Stimulated activated CD4-positive, alpha-beta T cell treated with anti-CD3 and anti-CD28 coated beads, Interleukin-1b, Interleukin-23, amount 100 ng/mL, for 4 hours (primary cell): ENCODE measurements around the gene HOXA13.

Experiments
- DNase-seq, 2 donors: peaks; one replicate each; pipeline ENCODE4 v3.0.0-alpha.2; 2020; ENCODE audit warnings: low read depth in 2 of 2

Gene HOXA13

DNA sequence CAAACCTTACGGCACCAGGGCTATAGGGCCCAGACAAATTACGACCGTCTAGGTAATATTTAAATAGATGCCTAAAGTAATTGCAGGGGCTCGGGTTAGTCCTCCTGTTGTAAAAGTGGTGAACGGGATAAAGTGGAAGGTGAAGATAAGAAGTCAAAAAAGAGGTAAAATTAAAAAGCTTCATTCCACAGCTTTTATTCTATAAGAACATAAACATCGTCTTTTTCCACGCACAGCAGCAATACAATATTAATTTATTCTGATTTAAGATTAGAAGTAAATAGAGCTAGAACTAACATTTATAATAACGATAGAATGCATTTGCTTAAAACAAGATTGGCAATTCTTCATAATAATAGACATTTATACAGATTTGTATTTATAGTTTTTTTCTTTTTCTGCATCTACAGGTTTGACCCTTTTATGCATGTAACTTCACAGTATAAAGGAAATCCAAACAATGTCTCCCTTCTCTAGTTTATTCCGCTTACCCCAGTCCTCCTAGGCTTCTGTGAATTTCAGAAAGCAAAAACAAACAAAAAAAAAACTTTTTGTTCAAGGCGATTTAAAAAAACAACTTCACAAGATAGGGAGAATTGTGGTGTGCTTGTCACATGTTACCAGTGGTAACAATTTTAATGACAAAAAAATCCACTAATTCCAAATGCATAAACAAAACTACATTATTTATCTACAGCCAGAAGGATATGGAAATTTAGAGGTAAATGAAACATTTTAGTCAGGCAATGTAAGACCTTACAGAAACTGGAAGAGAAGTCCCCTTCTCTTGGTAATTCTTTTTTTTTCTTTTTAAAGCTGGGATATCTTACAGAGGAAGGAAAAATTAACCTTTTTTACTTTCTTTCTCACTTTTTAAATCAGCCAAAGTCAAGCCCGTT is 29.2 kb downstream of the HOXA13 start:
- no peak for DNase-seq

DNA sequence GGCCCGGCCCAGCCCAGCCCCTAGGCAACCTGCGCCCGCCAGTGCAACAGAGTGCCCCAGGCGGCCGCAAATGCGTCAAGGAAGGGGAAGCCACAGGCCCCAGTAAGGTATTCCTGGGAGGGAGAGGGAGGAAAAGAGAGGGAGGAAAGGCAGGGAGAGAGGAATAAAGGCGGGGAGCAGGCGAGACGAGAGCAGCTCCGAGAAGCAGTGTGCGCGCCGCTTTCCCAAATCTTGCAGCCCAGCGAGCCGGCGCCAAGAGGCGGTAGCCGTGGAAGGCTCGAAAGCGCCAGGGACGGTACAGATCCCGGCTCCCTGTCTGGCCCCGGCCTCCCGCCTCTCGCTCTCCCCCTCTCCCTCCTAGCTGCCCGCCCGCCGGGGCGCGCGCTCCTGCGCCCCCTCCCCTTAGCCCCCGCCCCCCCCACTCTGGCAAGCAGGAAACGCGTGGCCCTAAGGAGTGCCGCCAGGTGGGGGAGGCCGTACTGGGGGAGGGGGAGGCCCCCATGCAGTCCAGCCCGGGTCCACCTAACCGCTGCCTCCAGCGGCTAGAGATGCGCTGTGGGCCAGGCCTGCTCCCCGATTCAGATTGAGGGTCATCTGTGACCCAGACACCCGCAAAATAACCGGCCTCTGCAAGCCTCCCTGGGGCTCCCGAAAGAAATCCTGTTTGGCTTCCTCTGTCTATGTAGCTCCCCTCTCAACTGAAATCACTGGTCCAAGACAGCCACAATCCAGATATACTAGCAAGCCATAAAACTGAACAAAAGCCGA is 30.0 kb downstream of the HOXA13 start:
- no peak for DNase-seq

DNA sequence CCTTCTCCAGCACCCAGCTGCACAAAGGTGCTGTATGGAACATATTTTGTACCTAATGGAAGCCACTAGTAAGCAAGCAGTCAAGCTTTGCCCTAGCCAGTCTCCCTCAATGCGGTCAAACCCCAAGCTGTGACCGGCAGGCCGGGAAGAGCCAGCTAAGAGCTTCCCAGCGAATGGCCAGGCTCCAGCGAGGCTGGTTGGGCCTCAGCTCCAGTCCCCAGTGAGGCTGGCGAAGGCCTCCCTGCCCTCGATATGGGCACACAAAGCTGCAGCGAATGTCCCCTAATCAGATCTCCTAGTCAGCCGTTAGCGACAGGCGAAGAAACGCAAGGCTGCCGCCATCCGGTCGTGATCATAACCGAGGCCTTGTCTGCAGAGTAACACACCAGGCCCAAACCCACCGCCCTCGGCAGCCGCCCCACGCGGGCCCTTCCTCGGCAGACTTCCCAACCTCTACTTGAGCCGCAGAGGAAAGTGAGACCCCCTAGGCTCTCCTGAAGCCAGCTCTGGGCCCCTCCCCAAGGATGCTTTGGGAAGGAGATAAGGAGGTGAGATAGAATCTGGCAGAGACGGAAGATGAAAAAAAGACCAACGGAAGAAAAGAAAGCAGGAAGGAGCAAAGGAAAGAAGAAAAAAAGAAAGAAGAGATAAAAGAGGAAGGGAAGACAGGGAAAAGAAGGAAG is 31.5 kb downstream of the HOXA13 start:
- DNase-seq, result no peak

DNA sequence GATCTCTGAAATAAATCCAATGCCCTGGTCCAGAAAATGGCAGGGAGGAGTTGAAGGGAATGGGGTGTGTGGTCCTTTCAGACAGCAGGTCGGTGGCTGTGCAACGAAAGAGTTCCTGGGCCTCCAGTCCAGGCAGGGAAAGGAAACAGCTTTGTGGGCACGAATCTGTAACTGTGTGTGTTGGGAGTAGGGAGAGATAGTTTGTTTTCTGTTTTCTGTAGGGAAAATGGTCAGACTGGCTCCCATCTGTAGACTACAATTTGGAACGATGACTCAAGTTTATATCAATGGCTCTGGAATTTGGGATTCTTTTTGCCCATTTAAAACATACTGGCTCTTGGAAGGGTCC is 32.0 kb downstream of the HOXA13 start:
- no peak for DNase-seq

DNA sequence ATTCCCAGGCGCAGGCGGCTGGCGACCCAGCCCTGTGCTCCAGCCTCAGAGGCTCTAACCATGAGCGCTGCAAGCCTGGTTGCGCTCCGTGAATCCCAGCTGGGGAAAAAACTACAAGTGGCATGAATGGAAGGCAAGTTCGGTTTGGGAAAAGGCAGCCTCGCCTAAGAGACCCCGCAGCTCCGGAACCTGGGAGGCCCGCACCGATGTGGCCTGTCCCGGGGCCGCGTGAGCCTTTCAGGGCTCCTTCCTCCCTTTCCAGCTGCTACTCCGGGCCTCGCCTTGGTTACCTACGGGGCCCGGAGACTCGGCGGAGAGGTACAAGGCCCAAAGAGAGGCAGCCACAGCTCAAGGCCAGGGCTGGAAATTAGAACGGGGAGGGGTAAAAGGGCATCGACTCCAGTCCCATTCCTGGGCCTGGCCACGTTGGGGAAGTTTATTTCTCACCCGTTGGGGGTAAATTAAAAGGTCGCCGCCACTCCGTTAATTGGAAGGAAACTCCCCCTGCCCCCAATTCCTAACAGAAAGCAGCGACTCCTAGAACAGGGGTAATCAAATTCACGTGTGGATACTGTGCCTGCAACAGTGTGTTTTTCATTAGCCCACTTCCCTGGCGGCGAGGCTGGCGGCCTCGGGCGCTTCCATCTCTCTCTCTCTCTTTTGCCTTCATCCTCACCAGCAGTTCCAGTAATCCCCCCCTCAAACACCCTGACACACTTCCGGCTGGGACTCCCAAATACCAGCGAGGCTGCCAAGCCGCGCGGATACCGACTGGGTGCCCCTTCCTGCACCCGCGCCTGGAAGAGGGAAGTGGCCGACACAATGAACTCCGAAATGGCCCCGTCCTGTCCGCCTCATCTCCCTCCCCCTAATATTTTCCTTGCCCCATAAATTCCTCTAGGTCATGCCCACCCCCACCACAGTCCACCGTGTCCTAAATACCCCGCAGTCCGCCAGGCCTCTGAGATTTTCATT is 33.1 kb downstream of the HOXA13 start:
- no peak for DNase-seq

DNA sequence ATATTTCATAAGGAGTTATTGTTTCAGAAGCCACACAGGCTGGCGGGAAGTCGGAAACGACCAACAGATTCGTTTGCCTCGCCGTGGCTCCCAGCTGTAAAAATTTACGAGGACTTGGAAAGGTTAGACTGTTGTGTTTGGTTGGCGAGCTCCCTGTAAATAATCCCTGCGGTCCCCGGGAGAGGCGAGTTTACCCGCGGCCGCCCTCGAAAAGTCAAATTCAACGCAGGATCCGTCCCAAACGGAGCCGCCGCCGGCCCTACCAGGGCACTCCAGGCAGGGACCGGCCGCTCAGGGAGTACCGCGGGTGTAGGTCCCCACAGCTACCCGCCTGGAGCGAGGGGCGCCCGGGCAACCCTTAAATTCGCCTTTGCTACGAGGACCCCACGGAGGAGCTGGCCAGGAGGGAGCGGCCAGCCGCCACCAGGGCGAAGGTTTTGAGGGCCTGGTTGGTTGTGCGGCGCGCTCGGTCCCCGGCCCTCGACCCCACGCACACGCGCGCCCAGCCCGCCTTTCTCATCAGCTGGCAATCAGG is 33.8 kb downstream of the HOXA13 start:
- DNase-seq, result no peak

DNA sequence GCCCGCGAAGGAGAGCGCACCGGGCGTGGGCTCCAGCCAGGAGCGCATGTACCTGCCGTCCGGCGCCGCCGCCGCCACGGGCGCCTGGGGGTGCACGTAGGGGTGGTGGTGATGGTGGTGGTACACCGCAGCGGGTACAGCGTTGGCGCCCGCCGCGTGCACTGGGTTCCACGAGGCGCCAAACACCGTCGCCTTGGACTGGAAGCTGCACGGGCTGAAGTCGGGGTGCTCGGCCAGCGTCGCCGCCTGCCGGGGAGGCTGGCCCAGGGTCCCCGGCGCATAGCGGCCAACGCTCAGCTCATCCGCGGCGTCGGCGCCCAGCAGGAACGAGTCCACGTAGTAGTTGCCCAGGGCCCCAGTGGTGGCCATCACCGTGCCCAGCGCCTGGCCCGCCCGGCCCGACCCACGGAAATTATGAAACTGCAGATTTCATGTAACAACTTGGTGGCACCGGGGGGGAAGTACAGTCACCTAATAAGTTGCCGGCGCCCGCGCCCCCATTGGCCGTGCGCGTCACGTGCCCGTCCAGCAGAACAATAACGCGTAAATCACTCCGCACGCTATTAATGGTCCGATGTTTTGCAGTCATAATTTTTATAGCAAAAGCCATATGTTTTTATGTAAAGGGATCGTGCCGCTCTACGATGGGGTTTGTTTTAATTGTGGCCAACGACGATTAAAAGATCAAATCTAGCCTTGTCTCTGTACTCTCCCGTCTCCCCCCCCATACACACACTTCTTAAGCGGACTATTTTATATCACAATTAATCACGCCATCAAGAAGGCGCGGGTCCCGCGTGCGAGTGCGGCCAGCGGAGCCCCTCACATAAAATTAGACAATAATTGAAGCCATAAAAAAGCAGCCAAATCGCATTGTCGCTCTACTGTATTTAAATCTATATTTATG is 34.5 kb downstream of the HOXA13 start, which contains the start of gene HOXA9:
TSS of gene HOXA9 (minus strand) at position 449 of the 907 bp plus-strand sequence. CDS start at position 369, 80 bp downstream.
- DNase-seq, result no peak

DNA sequence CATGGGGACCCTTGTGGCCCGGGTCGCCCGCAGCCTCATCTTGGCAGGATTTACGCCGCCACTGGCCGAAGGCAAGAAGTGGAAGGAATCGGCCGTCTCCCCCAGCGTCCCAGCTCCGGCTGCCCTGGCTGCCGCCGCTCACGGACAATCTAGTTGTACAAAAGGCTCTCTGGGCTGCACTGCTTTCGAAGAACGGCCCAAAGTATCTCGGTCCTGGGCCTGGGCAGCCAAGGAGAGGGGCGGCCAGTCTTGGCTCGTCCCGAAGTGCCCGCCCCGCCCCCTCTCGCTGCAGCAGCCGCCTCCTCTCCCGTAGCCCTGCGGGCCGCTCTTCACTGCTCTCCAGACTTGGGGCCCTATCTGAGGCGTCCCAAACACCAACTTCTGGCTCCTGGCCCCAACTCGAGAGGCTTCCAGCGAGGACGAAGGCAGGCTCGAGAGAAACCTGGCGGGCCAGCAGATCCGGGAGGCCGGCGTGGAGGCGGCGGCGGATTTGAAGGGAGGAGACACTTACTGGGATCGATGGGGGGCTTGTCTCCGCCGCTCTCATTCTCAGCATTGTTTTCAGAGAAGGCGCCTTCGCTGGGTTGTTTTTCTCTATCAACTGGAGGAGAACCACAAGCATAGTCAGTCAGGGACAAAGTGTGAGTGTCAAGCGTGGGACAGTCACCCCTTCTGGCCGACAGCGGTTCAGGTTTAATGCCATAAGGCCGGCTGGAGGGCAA is 35.4 kb downstream of the HOXA13 start:
- no peak for DNase-seq

DNA sequence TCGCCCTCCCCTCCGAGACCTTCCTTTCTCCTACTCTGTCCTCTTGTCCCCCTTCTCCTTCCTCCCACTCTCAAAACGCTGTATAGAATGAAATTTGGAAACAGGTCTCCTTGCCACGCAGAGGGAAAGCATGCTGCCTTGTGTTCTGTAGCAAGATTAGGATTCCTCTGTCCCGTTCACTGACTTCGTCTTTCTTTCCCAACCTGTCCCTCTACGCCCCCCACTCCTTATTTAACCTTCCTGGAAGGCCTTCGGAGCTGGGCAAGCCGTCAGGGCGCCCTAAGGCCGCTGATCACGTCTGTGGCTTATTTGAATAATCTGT is 35.9 kb downstream of the HOXA13 start:
- DNase-seq, result no peak

DNA sequence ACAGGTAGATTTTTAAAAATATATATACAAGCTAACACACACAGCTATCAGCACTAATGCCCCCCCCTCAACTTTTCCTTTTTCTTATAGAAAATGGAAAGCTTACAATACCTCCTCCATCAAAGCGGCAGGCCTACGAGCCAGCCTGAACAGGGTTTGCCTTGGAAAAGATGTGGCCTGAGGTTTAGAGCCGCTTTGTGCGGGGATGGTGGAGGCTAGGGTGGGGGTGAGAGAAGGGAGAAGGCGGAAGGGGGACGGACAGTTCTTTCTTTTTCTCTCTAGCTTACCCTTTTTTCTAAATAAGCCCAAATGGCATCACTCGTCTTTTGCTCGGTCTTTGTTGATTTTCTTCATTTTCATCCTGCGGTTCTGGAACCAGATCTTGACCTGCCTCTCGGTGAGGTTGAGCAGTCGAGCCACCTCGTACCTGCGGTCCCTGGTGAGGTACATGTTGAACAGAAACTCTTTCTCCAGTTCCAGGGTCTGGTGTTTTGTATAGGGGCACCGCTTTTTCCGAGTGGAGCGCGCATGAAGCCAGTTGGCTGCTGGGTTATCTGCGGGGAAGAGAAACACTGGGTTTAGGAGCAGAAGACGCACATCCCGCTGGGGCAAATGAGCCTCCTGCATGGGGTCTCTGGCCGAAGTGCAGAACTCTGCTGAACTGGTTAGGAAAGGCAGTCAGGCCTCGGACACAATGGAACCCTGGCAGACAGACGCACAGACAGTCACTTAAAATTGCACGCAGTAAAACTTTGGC is 36.4 kb downstream of the HOXA13 start:
- no peak for DNase-seq

DNA sequence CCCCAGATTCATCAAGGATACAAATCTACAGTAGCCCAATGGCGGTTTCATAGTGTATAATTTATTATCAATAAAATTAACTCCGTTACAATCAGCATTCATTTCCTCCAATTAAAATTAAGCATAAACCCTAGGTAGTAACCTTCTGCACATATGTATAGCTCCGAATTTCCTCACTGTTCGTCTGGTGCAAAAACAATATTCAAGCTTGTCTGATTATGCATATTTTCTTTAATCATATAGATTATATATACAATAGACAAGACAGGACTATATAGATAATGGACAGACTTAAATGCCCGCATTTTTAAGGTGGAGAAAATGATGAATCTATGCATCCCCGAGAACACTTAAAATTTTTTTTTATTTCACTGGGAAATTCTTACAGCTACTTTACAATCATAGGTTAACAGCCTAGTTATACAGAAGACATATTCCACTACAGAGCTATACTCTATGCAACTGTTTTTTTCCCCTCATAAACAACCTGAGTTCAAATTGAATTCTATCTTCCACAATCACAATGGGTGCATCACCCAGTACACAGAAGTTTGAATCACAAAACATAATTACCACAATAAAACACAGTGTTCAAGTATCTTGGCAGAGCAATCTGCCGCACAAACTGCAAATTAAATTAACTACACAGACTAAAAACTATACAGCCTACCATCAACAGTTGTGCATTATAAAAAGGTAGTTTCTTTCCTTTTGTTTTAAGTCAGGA is 37.2 kb downstream of the HOXA13 start:
- no peak for DNase-seq

DNA sequence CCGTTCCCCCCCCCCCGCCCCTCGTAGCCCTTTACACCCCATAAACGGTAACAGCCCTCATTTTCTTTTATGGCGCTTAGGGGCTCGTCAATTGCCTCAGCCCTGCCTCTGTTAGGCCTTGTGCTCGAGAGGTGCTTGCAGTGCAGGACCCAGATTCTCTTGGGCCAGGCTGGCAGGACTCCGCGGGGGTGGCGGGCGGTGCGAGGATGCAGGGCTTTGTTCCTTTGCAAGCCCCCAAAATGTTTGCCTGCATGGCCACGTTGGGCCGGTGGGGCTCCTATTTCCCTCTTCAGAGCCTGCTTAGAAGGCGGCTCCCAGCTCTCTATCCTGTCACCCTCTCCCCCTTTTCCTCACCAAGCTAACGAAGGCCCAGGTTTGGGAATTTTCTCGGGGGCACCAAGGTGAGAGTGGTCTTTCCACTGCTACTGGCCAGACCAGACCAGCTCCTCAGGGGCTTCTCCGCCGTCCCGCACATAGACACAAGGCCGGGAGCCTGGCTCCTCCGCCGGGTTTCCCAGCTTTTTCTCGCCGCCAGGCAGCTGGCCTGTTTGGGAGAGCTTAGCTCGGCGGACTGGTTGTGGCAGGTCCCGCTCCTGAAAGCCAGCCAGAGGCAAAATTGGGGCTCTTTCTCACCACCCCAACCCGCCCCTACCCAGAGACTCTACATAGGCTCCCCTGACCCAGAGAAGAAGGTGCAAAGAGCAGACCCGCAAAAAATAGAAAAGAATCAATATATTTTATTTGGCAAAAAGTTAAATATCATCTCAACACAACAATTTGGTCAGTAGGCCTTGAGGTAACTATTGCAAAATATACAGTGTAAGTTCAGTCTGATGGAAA is 38.0 kb downstream of the HOXA13 start:
- no peak for DNase-seq

DNA sequence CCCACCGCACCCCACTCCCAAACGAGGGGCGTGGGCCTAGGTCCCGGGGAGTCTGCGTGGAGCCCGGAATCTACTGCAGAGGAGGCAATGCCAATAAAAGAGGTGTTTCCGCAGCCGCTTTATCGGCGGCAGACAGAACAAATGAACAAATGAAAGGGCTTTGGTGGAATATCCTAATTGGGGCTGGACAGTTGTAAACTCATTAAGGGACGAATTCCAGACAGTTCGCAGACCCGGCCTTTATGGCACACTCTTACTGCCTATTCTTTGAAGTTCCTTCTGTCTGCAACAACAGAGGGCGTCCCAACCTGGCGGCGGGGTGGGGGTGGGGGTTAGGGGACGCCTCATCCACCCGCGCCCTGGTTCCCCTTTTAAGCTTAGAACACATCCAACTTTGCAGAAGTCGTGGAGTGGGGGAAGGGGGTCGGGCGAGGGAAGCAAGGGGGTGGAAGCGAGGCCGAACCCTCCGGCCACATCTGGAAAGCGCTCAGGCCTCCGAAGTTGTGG is 38.6 kb downstream of the HOXA13 start:
- no peak for DNase-seq

DNA sequence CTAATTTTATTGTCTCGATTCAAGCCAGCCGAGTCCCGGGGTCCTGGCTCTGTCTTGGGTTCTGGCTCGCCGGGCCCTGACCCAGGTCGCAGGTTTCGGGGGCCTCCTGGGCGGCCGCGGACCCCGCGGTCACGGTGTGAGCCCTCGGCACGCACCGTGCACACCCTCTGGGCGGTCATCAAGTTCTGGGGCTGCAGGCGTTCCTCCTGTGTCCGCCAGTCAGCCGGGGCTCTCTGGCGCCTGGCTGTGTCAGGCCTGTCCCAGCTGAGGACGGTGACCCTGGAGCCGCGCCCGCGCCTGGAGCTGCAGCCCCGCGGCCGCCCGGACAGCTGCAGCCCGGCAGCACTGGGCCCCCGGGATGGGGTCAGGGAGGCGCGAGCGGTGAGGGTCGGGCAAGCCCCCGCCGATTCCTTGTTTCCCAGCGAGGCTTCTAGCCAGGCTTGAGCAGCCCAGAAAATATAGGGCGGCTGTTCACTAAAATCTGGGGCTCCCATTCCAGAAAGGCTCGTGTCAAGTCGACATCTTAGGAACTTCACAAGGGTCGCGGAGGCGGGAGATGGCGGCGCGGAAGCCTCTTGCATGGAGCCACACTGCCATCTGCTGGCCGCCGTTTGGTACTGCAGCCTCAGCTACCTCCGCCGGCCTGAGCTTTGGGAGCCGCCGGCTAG is 39.2 kb downstream of the HOXA13 start:
- DNase-seq, result peak; percentile 86 to 90

DNA sequence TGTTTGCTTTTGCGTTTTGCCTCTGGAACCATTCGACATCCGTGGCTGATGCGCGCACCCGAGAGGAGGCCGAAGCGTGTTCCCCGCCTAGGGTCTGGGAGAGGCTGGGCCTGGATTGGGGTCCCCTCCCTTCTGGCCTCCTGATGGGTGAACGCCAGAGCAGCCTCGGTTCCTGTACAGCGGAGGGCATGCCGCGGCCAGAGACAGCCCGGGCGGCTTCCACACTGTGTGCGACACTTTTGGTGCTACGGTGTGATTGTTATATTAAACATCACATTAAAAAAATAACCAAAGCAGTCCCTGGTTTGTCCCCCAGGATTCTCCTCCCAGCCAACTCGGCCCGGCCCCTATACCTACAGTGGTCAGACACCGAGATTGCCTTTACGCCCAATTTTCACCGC is 39.7 kb downstream of the HOXA13 start:
- no peak for DNase-seq
